HG02763 (cell line): Measurements from ENCODE around the gene CNIH2.
"Not testable (repeated sequence)": the region's sequence is repeated elsewhere in the genome, so short reads cannot be mapped to it uniquely, and the experiment has no call there.

Source experiments
- ATAC-seq: cut with Tn5 transposase; IDR thresholded peaks from one replicate; pipeline ENCODE4 v1.9.1; 2021; ENCODE audit warnings: mild to moderate bottlenecking, moderate library complexity; ENCODE audit not compliant: unreplicated experiment

CNIH2 gene

GRCh38 chr11:66289548-66290329, 11.8 kb downstream of the CNIH2 start:
- peak; percentile 37 for ATAC-seq

GRCh38 chr11:66290330-66290621, 12.3 kb downstream of the CNIH2 start:
- no peak for ATAC-seq

GRCh38 chr11:66291303-66291705, 13.3 kb downstream of the CNIH2 start:
- ATAC-seq: no peak

GRCh38 chr11:66291706-66292542, 13.9 kb downstream of the CNIH2 start, which contains the start of gene TMEM151A:
TSS of gene TMEM151A (plus strand) at chr11:66291894. CDS start at chr11:66292014, 120 bp downstream.
- no peak for ATAC-seq

GRCh38 chr11:66292543-66293332, 14.8 kb downstream of the CNIH2 start:
- ATAC-seq: no peak

GRCh38 chr11:66293352-66293751, 15.4 kb downstream of the CNIH2 start:
- no peak for ATAC-seq

GRCh38 chr11:66293777-66294625, 16.0 kb downstream of the CNIH2 start:
- ATAC-seq: no peak

GRCh38 chr11:66294626-66295620, 16.9 kb downstream of the CNIH2 start:
- ATAC-seq: no peak

- ATAC-seq: no peak
Measured at GRCh38 chr11:66297610-66298009, 19.6 kb downstream of the CNIH2 start.

GRCh38 chr11:66299186-66299585, 21.2 kb downstream of the CNIH2 start:
- ATAC-seq: no peak

GRCh38 chr11:66302656-66303055, 24.7 kb downstream of the CNIH2 start:
- no peak for ATAC-seq

GRCh38 chr11:66309475-66309874, 31.5 kb downstream of the CNIH2 start:
- ATAC-seq: no peak

GRCh38 chr11:66310324-66310723, 32.3 kb downstream of the CNIH2 start:
- ATAC-seq: no peak

- ATAC-seq: not testable (repeated sequence)
Measured at GRCh38 chr11:66310803-66311440, 32.9 kb downstream of the CNIH2 start.

- no peak for ATAC-seq
Measured at GRCh38 chr11:66311470-66311964, 33.5 kb downstream of the CNIH2 start.

- peak; percentile 62 for ATAC-seq
Measured at GRCh38 chr11:66311965-66312548, 34.1 kb downstream of the CNIH2 start.

GRCh38 chr11:66312549-66313320, 34.8 kb downstream of the CNIH2 start:
- ATAC-seq: peak; percentile 59
